ENCODE results near the gene IGFBP2. TPM values are rescaled to one million over a fixed set of nuclear protein-coding genes. Genes with fewer than 3 reads are reported as not detected.

The IGFBP2 gene
- total RNA-seq, 4 donors from 2014 or later: 10.5 to 155 (median 101) TPM

DNA sequence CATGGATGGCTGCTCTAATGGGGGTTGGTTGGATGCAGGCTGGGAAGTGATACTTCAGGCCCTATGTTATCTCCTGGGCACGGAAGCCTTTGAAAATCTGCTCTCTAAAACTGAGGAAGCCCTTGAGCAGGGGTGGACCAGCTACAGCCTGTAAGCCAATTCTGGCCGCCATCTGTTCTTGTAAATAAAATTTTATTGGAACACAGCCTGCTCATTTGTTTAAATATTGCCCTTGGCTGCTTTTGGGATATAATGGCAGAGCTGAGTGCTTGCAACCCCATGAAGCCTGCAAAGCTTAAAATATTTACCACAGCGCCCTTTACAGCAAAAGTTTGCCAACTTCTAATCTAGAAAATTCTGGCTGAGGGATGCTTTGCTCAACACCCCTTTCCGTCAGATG lies 11.9 kb upstream of the IGFBP2 start:
- Histone ChIP-seq H3K9me3 (no peaks in the 10 kb centered on the region), H3K36me3 (no peaks in the 10 kb centered on the region), H3K27ac (peak overlapping the region in 1 of 4 donors; percentile 11), H3K27me3 (no peaks in the 10 kb centered on the region), H3K4me1 (peaks cover 0 to 15% (median 4%) of the 10 kb centered on the region in 4 donors), H3K4me3 (no peak overlapping the region)
- WGBS, 2 donors (ENCODE audit: low coverage in 1 of 2): 59 to 60% methylated on average over 1 to 4 of the region's 4 CpGs
- DNase-seq: no peak
- intact Hi-C loops (cut with DNase I; ENCODE audit: low total_unique reads): no loop called here
- TF ChIP-seq POLR2A (IDR thresholded peaks at IDR 0.05) (no peak), EP300 (IDR thresholded peaks at IDR 0.05; ENCODE audit: low read depth) (no peak), POLR2AphosphoS5 (IDR thresholded peaks at IDR 0.05) (no peak)
- TF ChIP-seq, protein P1, sequence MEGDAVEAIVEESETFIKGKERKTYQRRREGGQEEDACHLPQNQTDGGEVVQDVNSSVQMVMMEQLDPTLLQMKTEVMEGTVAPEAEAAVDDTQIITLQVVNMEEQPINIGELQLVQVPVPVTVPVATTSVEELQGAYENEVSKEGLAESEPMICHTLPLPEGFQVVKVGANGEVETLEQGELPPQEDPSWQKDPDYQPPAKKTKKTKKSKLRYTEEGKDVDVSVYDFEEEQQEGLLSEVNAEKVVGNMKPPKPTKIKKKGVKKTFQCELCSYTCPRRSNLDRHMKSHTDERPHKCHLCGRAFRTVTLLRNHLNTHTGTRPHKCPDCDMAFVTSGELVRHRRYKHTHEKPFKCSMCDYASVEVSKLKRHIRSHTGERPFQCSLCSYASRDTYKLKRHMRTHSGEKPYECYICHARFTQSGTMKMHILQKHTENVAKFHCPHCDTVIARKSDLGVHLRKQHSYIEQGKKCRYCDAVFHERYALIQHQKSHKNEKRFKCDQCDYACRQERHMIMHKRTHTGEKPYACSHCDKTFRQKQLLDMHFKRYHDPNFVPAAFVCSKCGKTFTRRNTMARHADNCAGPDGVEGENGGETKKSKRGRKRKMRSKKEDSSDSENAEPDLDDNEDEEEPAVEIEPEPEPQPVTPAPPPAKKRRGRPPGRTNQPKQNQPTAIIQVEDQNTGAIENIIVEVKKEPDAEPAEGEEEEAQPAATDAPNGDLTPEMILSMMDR (IDR thresholded peaks at IDR 0.05): no peak
- in situ Hi-C loops (cut with MboI; ENCODE audit: low pct_ligation_motif_present in 1 of 4, low pct_unique_long_range_greater_than_20kb in 1 of 4, low sequenced_read_pairs in 3 of 4): no loop called here

DNA sequence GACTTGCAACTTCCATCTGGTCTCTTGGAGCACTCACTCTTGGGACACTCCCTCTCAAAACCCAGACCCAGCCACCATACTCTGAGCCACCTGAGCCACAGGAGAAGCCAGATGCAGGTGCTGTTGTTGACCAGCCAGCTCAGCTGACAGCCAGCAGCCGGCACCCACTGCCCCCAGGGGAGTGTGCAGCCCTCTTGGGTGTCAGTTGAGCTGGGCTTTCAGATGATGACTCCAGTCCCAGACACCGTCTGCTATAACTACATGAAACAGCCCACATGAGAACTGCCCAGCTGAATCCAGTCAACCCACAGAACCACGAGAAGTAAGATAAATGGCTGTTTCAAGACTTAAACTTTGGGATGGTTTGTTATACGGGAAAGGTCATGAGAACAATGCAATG lies 10.7 kb upstream of the IGFBP2 start:
- intact Hi-C loops (cut with DNase I; ENCODE audit: low total_unique reads): no loop called here
- in situ Hi-C loops (cut with MboI; ENCODE audit: low pct_ligation_motif_present in 1 of 4, low pct_unique_long_range_greater_than_20kb in 1 of 4, low sequenced_read_pairs in 3 of 4): no loop called here
- H3K4me3 ChIP-seq: no peak overlapping the region
- no peaks in the 10 kb centered on the region for H3K36me3 ChIP-seq
- H3K9me3 ChIP-seq: no peaks in the 10 kb centered on the region
- TF ChIP-seq, protein P1 (IDR thresholded peaks at IDR 0.05): no peak
- TF ChIP-seq EP300 (IDR thresholded peaks at IDR 0.05; ENCODE audit: low read depth) (no peak), POLR2AphosphoS5 (IDR thresholded peaks at IDR 0.05) (no peak), POLR2A (IDR thresholded peaks at IDR 0.05) (no peak)
- WGBS, 2 donors (ENCODE audit: low coverage in 1 of 2): 67 to 81% methylated on average over 3 to 4 of the region's 4 CpGs
- no peak overlapping the region for H3K27ac ChIP-seq
- no peak for DNase-seq
- H3K27me3 ChIP-seq: no peaks in the 10 kb centered on the region
- peaks cover 0 to 15% (median 4%) of the 10 kb centered on the region in 4 donors for H3K4me1 ChIP-seq

DNA sequence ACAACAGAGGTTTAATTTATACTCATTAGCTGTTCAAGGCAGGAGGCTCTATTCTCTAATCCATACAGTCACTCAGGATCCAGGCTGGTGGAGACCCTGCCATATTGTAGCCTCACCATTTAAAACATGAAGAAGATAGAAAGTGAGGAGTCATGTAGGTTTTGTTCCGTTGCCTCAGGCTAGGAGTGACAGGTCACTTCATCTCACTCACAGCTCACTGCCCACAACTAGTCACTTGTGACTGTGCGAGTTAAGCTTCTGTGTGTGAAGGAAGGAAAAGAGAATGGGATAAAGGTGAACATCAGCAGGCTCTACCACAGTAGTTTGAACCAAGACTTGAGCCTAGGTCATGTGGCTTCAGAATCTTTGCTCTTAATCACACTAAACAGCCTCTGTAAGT lies 9.0 kb upstream of the IGFBP2 start:
- H3K9me3 ChIP-seq: no peaks in the 10 kb centered on the region
- in situ Hi-C loops (cut with MboI; ENCODE audit: low pct_ligation_motif_present in 1 of 4, low pct_unique_long_range_greater_than_20kb in 1 of 4, low sequenced_read_pairs in 3 of 4): no loop called here
- no peak for DNase-seq
- H3K4me1 ChIP-seq: peaks cover 0 to 15% (median 4%) of the 10 kb centered on the region in 4 donors
- H3K36me3 ChIP-seq: no peaks in the 10 kb centered on the region
- no peak overlapping the region for H3K27ac ChIP-seq
- no peaks in the 10 kb centered on the region for H3K27me3 ChIP-seq
- no peak overlapping the region for H3K4me3 ChIP-seq
- intact Hi-C loops (cut with DNase I; ENCODE audit: low total_unique reads): no loop called here
- 70 to 78% methylated on average over 2 of the region's 2 CpGs for WGBS, 2 donors (ENCODE audit: low coverage in 1 of 2)
- TF ChIP-seq, protein P1 (IDR thresholded peaks at IDR 0.05): no peak
- TF ChIP-seq POLR2A (IDR thresholded peaks at IDR 0.05): no peak
- TF ChIP-seq EP300 (IDR thresholded peaks at IDR 0.05; ENCODE audit: low read depth): no peak
- TF ChIP-seq POLR2AphosphoS5 (IDR thresholded peaks at IDR 0.05): no peak

DNA sequence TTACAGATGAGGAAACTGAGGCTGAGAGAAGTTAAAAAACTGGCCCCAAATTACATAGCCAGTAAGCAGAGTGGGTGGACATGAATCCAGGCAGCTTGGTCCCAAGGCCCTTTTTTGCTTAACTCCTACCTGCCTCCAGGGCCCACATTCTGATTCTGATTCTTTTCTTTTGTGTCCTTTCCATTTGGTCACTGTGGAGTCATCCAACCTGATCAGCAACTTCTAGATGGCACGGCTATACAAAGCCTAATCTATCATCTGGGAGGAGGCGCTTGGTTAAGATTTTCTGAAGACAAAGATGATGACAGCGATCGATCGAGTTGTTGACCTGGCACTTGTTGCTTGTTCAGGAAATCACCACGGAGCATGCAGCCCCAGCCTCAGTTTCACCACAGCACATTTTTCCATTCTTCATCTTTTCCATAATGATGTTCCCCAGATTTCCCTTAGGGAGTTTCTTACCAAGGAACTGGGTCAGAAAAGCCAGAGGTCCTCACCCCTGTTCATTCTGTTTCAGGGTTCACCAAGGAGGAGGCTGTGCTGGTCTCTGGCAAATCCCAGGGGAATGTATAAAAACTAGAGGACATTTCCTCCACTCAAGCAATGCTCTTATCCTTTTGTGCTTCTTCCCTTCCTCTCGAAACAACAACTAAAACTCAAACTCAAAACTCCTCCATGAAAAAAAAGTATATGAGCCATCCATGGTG lies 6.9 kb upstream of the IGFBP2 start:
- in situ Hi-C loops (cut with MboI; ENCODE audit: low pct_ligation_motif_present in 1 of 4, low pct_unique_long_range_greater_than_20kb in 1 of 4, low sequenced_read_pairs in 3 of 4) (no loop called here), intact Hi-C loops (cut with DNase I; ENCODE audit: low total_unique reads) (no loop called here)
- H3K4me3 ChIP-seq: no peak overlapping the region
- 80 to 100% methylated on average over 4 to 7 of the region's 7 CpGs for WGBS, 2 donors (ENCODE audit: low coverage in 1 of 2)
- TF ChIP-seq EP300 (IDR thresholded peaks at IDR 0.05; ENCODE audit: low read depth) (no peak), POLR2AphosphoS5 (IDR thresholded peaks at IDR 0.05) (no peak), POLR2A (IDR thresholded peaks at IDR 0.05) (no peak)
- TF ChIP-seq, protein P1 (IDR thresholded peaks at IDR 0.05): no peak
- no peaks in the 10 kb centered on the region for H3K36me3 ChIP-seq
- H3K9me3 ChIP-seq: no peaks in the 10 kb centered on the region
- no peak for DNase-seq
- no peaks in the 10 kb centered on the region for H3K27me3 ChIP-seq
- H3K27ac ChIP-seq: no peak overlapping the region
- peaks cover 0 to 6% (median under 1%) of the 10 kb centered on the region in 4 donors for H3K4me1 ChIP-seq
